Naive B cell (primary cell): ENCODE results near the gene ACSS1. TPM values are rescaled to one million over a fixed set of nuclear protein-coding genes. Genes with fewer than 3 reads are reported as not detected.

Source experiments
- ATAC-seq, 2 donors: fragments of 150-1000 bp; cut with Tn5 transposase; 2 replicates each; pipeline ENCODE4 v1.10.0; 2021; ENCODE audit warnings: low read depth in 2 of 2, mild to moderate bottlenecking in 2 of 2, moderate library complexity in 2 of 2
- DNase-seq: peaks from one replicate; pipeline ENCODE4 v3.0.0; 2022
- H3K27ac Mint-ChIP-seq, 6 donors: one replicate each; pipeline ENCODE4 v1.8.0; 2020 to 2022; ENCODE audit warnings: mild to moderate bottlenecking in 6 of 6, mixed read lengths in 6 of 6, moderate library complexity in 5 of 6, inconsistent platforms in 2 of 6
- H3K27me3 Mint-ChIP-seq, 3 donors: one replicate each; pipeline ENCODE4 v1.8.0; 2021 to 2022; ENCODE audit warnings: mixed read lengths in 3 of 3, mild to moderate bottlenecking in 1 of 3
- H3K36me3 Mint-ChIP-seq, 2 donors: one replicate each; pipeline ENCODE4 v1.8.0; 2020 to 2022; ENCODE audit warnings: mixed read lengths in 2 of 2, inconsistent platforms in 1 of 2, mild to moderate bottlenecking in 1 of 2
- H3K4me1 Mint-ChIP-seq, 3 donors: one replicate each; pipeline ENCODE4 v1.8.0; 2020 to 2022; ENCODE audit warnings: mixed read lengths in 3 of 3, inconsistent platforms in 1 of 3, mild to moderate bottlenecking in 1 of 3, moderate library complexity in 1 of 3
- H3K4me3 Mint-ChIP-seq, 8 donors: one replicate each; pipeline ENCODE4 v1.8.0; 2020 to 2022; ENCODE audit warnings: mild to moderate bottlenecking in 8 of 8, mixed read lengths in 8 of 8, moderate library complexity in 8 of 8, inconsistent platforms in 2 of 8
- H3K9me3 Mint-ChIP-seq, 7 donors: one replicate each; pipeline ENCODE4 v1.8.0; 2020 to 2022; ENCODE audit warnings: mixed read lengths in 7 of 7, mild to moderate bottlenecking in 5 of 7, inconsistent platforms in 2 of 7, moderate library complexity in 1 of 7
- polyA plus RNA-seq, 6 donors: library from polyadenylated mRNA; unstranded; fragments of 300-500 nt; fragmentation: Illumina TruSeq; gene quantifications; one replicate each; pipeline ENCODE4 v1.2.3, GENCODE V29; 2021; ENCODE audit warnings: low read depth in 6 of 6

Gene ACSS1
- polyA plus RNA-seq, result 100 to 1,000 TPM in 2 of 6 donors, 10 to 100 TPM in 4; 84.6 to 115 (median 92.8) TPM

DNA sequence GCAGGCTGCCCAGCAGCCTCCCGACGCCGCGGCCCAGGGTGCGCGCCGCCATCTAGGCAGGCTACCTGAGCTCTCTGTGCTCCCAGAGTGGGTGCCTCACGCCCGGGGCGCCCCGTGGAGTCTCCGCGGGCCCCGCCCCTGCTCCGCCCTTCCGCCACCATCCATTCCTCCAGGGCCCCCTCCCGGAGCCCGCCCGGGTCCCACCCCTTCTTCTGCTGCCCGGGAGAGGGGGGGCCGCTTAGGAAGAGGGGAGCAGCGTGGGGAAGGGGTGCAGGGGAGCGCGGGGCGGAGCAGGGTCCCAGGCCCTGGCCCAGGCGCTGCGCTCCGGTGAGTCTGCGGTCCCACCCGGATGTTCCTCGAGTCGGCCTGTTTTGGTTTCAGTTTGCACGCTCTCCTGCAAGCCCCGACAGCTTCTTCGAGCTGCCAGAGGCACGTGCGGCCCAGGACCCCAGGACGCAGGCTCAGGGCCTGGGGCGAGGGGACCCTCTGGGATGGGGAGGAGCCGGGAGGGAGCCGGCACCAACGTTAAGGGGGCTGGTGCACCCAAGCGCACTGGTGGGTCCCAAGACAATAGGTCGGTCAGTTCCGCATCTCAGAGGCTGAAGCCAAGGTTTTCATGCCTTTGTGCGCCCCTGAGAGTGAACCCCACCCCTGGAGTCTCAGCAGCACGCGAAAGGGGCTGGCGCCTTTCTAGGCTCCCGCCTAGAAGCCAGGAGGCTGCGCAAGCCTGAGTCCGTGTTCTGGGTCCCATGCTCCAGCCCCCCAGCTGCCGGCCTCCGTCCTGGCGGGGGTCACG is at the start of gene ACSS1:
Gene ACSS1, minus strand, starts transcription at position 89 of the 796 bp plus-strand sequence. Its CDS starts 37 bp downstream, at position 52.
- no peaks in the 10 kb centered on the region for H3K36me3 Mint-ChIP-seq
- ATAC-seq, result peak; percentile 67 to 70
- H3K27me3 Mint-ChIP-seq, result no peaks in the 10 kb centered on the region
- peak within 1 kb of the TSS; percentile 83 to 98 (median 94) for H3K4me3 Mint-ChIP-seq
- H3K27ac Mint-ChIP-seq, result peak within 1 kb of the TSS; percentile 84 to 97 (median 94)
- peaks cover 48 to 76% (median 75%) of the 10 kb centered on the region in 3 donors for H3K4me1 Mint-ChIP-seq
- H3K9me3 Mint-ChIP-seq, result no peaks in the 10 kb centered on the region
- peak; percentile 85 for DNase-seq

DNA sequence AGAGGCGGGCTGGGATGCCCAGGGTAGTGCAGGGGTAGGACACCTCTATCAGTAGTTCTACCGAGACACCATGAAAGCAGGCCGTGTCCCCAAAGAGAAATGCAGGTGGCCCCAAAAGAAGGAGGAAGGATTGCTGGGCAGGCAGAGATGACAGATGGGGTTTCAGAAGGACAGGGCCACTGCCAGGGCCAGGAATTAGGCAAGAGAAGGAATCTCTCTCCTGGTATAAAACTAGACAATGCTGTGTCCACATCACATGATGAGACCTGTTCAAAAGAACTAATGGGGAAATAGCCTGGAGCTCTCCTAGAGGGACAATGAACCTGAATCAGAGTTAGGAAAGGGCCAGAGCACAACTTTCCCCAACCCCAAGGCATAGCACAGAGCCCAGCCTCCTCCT is 45.6 kb upstream of the ACSS1 start:
- Mint-ChIP-seq H3K27ac (no peak overlapping the region), H3K27me3 (peaks cover 28 to 64% (median 55%) of the 10 kb centered on the region in 3 donors), H3K4me3 (no peak overlapping the region), H3K4me1 (no peaks in the 10 kb centered on the region), H3K36me3 (no peaks in the 10 kb centered on the region), H3K9me3 (peaks cover 0 to 4% (median 0%) of the 10 kb centered on the region in 7 donors)
- DNase-seq, result no peak
- ATAC-seq, result no peak

DNA sequence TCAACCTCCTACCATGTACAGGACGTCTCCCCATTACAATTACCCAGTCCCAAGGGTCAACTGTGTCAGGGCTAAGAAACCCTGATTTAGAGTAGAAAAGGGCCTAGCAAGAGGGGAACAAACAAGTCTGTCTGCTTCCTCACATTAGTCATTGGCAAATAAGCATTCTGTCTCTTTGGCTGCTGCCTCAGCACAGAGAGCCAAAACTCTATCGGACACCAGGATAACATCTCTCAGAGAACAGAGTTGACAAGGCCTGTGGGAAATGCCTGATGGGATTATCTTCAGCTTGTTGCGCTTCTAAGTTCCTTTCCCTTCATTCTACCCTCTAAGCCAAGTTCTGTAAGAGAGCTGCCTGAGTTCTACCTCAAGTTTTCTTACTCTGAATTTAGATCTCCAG is 43.0 kb upstream of the ACSS1 start:
- H3K27ac Mint-ChIP-seq, result no peak overlapping the region
- no peaks in the 10 kb centered on the region for H3K4me1 Mint-ChIP-seq
- H3K36me3 Mint-ChIP-seq, result no peaks in the 10 kb centered on the region
- no peak for ATAC-seq
- H3K9me3 Mint-ChIP-seq, result peaks cover 0 to 4% (median 0%) of the 10 kb centered on the region in 7 donors
- DNase-seq, result no peak
- no peak overlapping the region for H3K4me3 Mint-ChIP-seq
- peaks cover 17 to 42% (median 32%) of the 10 kb centered on the region in 3 donors for H3K27me3 Mint-ChIP-seq

DNA sequence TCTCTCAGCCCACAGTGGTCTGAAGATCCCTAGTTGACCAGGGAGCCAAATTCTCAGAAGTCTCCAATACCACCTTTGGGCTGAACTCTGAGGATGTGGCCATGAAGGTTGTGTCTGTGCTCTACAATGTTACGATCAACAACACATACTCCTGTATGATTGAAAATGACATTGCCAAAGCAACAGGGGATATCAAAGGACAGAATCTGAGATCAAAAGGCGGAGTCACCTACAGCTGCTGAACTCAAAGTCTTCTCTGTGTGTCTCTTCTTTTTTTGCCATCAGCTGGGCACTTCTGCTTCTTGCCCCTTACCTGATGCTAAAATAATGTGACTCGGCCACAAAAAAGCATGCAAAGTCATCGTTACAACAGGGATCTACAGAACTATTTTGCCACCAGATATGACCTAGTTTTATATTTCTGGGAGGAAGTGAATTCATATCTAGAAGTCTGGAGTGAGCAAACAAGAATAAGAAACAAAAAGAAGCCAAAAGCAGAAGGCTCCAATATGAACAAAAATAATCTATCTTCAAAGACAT is 41.7 kb upstream of the ACSS1 start:
- no peak for ATAC-seq
- no peak overlapping the region for H3K27ac Mint-ChIP-seq
- no peaks in the 10 kb centered on the region for H3K4me1 Mint-ChIP-seq
- no peaks in the 10 kb centered on the region for H3K36me3 Mint-ChIP-seq
- peaks cover 0 to 4% (median 0%) of the 10 kb centered on the region in 7 donors for H3K9me3 Mint-ChIP-seq
- H3K27me3 Mint-ChIP-seq, result peaks cover 17 to 44% (median 20%) of the 10 kb centered on the region in 3 donors
- no peak for DNase-seq
- no peak overlapping the region for H3K4me3 Mint-ChIP-seq

DNA sequence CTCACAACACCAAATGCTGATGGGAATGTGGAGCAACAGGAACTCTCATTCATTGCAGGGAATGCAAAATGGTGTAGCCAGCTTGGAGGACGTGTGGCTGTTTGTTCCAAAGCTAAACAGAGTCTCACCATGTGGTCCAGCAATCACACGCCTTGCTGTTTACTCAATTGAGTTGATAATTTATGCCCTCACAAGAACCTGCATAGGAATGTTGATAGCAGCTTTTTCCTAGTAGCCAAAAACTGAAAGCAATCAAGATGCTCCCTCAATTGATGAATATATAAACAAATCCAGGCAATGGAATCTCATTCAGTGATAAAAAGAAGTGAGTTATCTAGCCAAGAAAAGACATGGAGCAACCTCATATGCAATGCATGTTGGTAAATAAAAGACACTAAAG is 39.6 kb upstream of the ACSS1 start:
- peaks cover 6 to 30% (median 10%) of the 10 kb centered on the region in 3 donors for H3K27me3 Mint-ChIP-seq
- H3K9me3 Mint-ChIP-seq, result peaks cover 0 to 4% (median 0%) of the 10 kb centered on the region in 7 donors
- H3K4me3 Mint-ChIP-seq, result no peak overlapping the region
- no peak for ATAC-seq
- H3K27ac Mint-ChIP-seq, result no peak overlapping the region
- no peak for DNase-seq
- H3K36me3 Mint-ChIP-seq, result no peaks in the 10 kb centered on the region
- H3K4me1 Mint-ChIP-seq, result no peaks in the 10 kb centered on the region

DNA sequence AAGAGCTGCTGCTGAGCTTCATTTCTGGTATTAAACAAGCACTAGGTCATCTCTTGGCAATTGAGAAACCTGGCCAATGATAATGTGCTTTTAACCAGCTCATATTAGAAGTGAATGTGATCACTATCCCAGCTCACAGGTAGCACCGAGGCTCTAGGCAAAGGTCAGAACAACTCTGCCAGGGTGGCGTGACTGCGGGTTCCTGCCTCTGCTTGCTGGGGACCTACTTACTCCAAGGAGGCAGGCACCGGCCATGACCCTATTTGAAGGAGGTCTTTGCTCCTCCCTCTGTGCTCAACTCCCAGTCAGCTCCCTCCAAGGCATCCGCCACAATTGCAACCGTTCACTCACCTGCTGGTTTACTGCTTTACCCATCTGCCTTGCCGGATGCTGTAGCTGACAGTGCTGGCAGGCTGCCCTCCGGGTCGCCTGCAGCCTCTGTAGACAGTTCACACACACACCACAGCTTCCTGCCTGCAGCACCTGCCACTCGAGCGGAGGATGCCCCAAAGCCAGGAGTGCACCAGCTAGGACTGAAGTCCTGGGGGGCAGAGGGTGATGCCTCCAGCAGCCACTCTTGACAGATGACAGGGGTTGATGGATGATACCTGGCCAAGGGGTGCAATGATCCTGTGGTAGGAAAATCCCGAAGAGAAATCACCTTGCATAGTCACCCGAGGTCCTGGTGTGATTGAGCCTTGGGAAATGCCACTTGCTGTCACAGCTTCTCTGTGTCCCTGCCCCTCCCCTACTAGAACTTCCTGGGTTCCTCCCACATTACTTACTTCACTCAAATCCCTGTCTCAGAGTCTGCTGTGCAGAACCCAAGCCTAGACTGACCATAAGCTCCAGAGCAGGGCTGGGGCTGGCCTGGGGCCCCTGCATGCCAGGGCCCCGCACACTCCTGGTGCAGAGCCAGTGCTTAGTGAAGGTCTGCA is 32.8 kb upstream of the ACSS1 start:
- H3K27me3 Mint-ChIP-seq, result peaks cover 28 to 77% (median 53%) of the 10 kb centered on the region in 3 donors
- no peaks in the 10 kb centered on the region for H3K9me3 Mint-ChIP-seq
- DNase-seq (no peak), ATAC-seq (no peak)
- H3K4me3 Mint-ChIP-seq, result no peak overlapping the region
- peaks cover 0 to 2% of the 10 kb centered on the region in 2 donors for H3K36me3 Mint-ChIP-seq
- peak overlapping the region in 1 of 6 donors; percentile 84 for H3K27ac Mint-ChIP-seq
- peaks cover 1 to 6% (median 4%) of the 10 kb centered on the region in 3 donors for H3K4me1 Mint-ChIP-seq

DNA sequence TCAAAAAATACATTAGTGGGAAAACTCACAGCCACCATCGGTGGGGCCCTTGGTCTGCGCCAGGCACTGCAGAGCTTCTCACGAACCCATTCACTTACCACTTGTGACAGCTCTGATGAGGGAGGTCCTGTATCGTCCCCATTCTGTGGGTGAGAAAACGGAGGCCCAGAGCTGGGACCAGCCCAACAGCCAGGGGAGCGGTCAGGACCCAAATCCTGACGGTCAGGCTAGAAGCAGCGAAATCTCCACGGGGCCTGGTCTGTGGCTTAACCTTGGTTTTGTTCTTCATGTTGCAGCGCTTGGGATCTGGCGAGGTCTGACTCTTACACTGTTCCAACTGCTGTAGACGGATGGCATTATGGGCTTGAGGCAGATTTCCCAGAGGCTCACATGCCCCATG is 31.7 kb upstream of the ACSS1 start:
- Mint-ChIP-seq H3K27me3 (peaks cover 35 to 74% (median 64%) of the 10 kb centered on the region in 3 donors), H3K36me3 (peaks cover 0 to 5% of the 10 kb centered on the region in 2 donors), H3K4me1 (peaks cover 4 to 6% (median 5%) of the 10 kb centered on the region in 3 donors), H3K4me3 (no peak overlapping the region), H3K9me3 (no peaks in the 10 kb centered on the region), H3K27ac (peak overlapping the region in 1 of 6 donors; percentile 22)
- ATAC-seq (no peak), DNase-seq (no peak)

DNA sequence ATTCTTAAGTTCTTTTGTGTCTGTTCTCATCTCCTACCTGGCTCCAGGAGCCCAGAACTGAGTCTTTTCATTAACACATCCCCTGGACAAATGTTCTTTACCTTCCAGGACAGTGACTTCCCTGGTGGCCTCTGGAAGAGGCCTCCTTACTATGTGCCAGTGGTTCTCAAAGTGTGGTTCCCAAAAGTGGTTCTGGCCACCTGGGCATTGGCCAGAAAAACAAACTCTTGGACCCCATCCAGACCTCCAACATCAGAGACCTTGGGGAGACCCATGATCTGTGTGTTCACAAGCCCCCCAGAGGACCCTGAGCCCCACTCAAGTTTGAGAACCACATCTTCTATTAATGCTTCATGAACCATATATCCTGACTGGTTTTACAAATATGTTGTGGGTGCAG is 31.2 kb upstream of the ACSS1 start:
- H3K4me1 Mint-ChIP-seq, result peaks cover 4 to 10% (median 6%) of the 10 kb centered on the region in 3 donors
- H3K9me3 Mint-ChIP-seq, result no peaks in the 10 kb centered on the region
- ATAC-seq (no peak), DNase-seq (no peak)
- H3K27ac Mint-ChIP-seq, result no peak overlapping the region
- H3K36me3 Mint-ChIP-seq, result peaks cover 0 to 5% of the 10 kb centered on the region in 2 donors
- peaks cover 41 to 78% (median 70%) of the 10 kb centered on the region in 3 donors for H3K27me3 Mint-ChIP-seq
- H3K4me3 Mint-ChIP-seq, result no peak overlapping the region

DNA sequence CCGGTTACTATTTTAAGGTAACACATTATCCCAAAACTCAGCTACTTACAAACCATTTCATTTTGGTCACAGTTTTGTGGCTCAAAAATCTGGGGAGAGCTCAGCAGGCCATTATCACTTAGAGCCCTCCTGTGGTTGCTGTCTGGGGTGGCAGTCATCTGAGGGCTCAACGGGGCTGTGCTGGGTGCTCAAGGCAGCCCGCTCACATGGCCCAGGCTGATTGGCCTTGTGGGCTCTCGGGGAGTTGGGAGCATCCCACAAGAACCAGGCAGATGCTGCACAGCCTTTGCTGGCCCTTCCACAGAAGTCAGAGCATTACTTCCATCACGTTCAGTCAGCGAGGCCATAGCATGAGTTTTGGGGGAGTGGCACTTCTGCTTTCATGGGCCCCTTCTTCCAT is 30.3 kb upstream of the ACSS1 start:
- Mint-ChIP-seq H3K9me3 (no peaks in the 10 kb centered on the region), H3K4me1 (peaks cover 6 to 15% (median 7%) of the 10 kb centered on the region in 3 donors), H3K36me3 (peaks cover 0 to 5% of the 10 kb centered on the region in 2 donors), H3K27me3 (peaks cover 49 to 86% (median 78%) of the 10 kb centered on the region in 3 donors), H3K4me3 (no peak overlapping the region), H3K27ac (no peak overlapping the region)
- ATAC-seq, result no peak
- DNase-seq, result no peak

DNA sequence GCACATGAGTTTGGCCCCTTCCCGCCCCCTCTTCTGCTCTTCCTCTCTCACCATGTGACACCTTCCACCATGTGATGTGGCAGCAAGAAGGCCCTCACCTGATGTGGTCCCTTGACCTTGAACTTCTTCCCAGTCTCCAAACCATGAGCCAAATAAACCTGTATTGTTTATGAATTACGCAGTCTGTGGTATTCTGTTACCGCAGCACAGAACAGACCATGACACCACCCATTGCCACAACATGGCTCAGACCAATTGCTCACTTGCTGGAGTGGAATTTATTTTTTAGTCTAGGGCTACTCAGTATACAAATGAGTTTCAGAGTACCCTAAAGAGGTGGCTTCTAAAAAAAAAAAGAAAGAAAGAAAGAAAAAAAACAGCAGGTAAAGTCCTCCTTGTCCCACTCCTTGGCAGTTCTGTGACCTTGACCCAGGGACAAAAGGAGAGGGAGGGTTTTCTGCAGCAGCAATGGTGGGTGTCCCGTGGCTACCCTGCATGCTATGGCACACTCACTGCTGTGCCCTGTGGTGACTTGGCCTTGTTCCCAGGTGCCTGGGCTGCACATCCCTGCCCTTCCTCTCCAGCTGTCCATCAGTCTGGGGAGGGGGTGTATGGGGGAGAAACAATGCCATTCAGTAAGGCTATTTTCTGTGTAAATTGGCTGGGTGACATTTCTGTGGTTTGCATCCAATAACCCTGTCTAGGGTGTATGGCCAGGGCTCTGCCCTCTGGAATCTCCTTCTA is 29.4 kb upstream of the ACSS1 start:
- ATAC-seq (no peak), DNase-seq (no peak)
- Mint-ChIP-seq H3K36me3 (peaks cover 5% of the 10 kb centered on the region in 2 donors), H3K27ac (no peak overlapping the region), H3K4me3 (no peak overlapping the region), H3K4me1 (peaks cover 6 to 18% (median 12%) of the 10 kb centered on the region in 3 donors), H3K27me3 (peaks cover 49 to 91% (median 85%) of the 10 kb centered on the region in 3 donors), H3K9me3 (peaks cover 0 to 2% (median 0%) of the 10 kb centered on the region in 7 donors)

DNA sequence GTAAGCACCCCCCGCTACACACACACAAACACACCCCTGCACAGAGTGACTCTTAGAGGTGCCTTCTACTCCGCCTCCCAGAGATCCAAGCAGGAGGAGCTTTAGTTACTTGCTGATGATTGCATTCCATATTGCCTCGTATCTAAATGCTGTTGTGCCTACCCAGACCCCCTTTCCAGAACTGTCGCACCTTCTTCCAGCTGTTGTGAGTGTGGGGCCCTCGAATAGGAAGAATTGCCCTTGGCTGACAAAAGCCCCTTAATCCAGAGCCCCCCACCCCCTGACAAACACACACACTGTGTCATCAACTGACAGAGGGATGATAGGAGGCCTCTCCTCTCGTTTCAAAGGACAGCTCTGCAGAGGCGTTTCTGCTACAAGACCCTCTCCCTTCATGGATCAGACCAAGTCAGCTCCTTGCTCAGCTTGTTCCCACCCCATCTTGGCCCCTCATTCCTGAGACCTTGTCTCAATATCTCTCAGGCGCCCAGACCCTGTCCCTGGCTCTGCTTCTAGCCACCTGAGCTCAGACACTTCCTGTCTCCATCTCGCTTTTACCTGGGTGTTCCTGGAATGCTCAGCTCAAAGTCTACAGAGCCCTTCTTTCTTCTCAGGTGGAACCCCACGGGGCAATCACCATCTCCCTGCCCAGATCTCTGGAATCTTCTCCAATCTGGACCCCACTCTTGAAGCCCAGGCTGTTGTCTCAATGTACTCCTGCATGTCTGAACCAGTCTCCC is 28.0 kb upstream of the ACSS1 start:
- Mint-ChIP-seq H3K27me3 (peaks cover 44 to 85% (median 83%) of the 10 kb centered on the region in 3 donors), H3K4me3 (peak overlapping the region in 1 of 8 donors; percentile 51), H3K27ac (peak overlapping the region in 1 of 6 donors; percentile 82), H3K36me3 (peaks cover 5 to 6% of the 10 kb centered on the region in 2 donors), H3K9me3 (peaks cover 0 to 3% (median 0%) of the 10 kb centered on the region in 7 donors), H3K4me1 (peaks cover 10 to 24% (median 13%) of the 10 kb centered on the region in 3 donors)
- no peak for ATAC-seq
- DNase-seq, result no peak
